Cardiac muscle cell (in vitro differentiated cells and primary cell): ENCODE measurements around the gene NASP. TPM values are rescaled to one million over a fixed set of nuclear protein-coding genes. Genes with fewer than 3 reads are reported as not detected.

Experiments
- DNase-seq, 2 donors: peaks; one replicate each; pipeline versions ENCODE4 v3.0.0 to v3.0.0-alpha.2; 2010 to 2017; ENCODE audit warnings: low read depth in 1 of 2, low spot score in 1 of 2
- H3K27ac ChIP-seq: fragments of 200-600 bp; sonication (generic); 2 replicates; pipeline ENCODE4 v1.5.1; 2016
- H3K27me3 ChIP-seq: fragments of 200-600 bp; sonication (generic); 2 replicates; pipeline ENCODE4 v1.6.0; 2016; ENCODE audit warnings: control low read depth
- H3K36me3 ChIP-seq: fragments of 200-600 bp; sonication (generic); 2 replicates; pipeline ENCODE4 v1.5.1; 2016; ENCODE audit warnings: control low read depth
- H3K4me1 ChIP-seq: fragments of 200-600 bp; sonication (generic); 2 replicates; pipeline ENCODE4 v1.8.1; 2017; ENCODE audit warnings: low read depth, mild to moderate bottlenecking, mixed run types
- H3K4me3 ChIP-seq: fragments of 200-600 bp; sonication (generic); 2 replicates; pipeline ENCODE4 v1.5.1; 2016; ENCODE audit warnings: mild to moderate bottlenecking
- H3K9me3 ChIP-seq: fragments of 200-600 bp; sonication (generic); 2 replicates; pipeline ENCODE4 v1.5.1; 2017; ENCODE audit warnings: low read depth, mild to moderate bottlenecking, control low read depth
- CTCF ChIP-seq: IDR thresholded peaks from 2 replicates; pipeline ENCODE4 v1.5.1; 2012; ENCODE audit warnings: low read depth, mild to moderate bottlenecking, low read length
- polyA plus RNA-seq: library from polyadenylated mRNA; unstranded; fragments of >200 nt; fragmentation: Nextera tagmentation; extraction: Ambion mirVana; gene quantifications from 2 replicates; pipeline ENCODE4 v1.2.1, GENCODE V29; 2016
- total RNA-seq: library from RNA; depleted of rRNA; stranded (reverse); fragments of >200 nt; gene quantifications from 2 replicates; pipeline ENCODE4 v1.2.3, GENCODE V29; 2016

NASP gene
- total and polyA plus RNA-seq, 2 experiments from 2014 or later, result 89.3 to 172 TPM

GRCh38 chr1:45567911-45568310, 15.9 kb upstream of the NASP start:
- TF ChIP-seq CTCF, result no peak
- Histone ChIP-seq H3K36me3 (peaks cover 14% of the 10 kb centered on the region), H3K4me3 (no peak overlapping the region), H3K27me3 (no peaks in the 10 kb centered on the region), H3K27ac (no peak overlapping the region), H3K4me1 (peaks cover 11% of the 10 kb centered on the region), H3K9me3 (no peaks in the 10 kb centered on the region)
- DNase-seq, result no peak

- no peak for DNase-seq
- Histone ChIP-seq H3K4me1 (peaks cover 13% of the 10 kb centered on the region), H3K9me3 (no peaks in the 10 kb centered on the region), H3K36me3 (peaks cover 14% of the 10 kb centered on the region), H3K27ac (peak overlapping the region; percentile 9), H3K4me3 (no peak overlapping the region), H3K27me3 (no peaks in the 10 kb centered on the region)
- no peak for TF ChIP-seq CTCF
These were observed 15.4 kb upstream of the NASP start for GRCh38 chr1:45568421-45568820.

- H3K36me3 ChIP-seq, result peaks cover 14% of the 10 kb centered on the region
- no peak overlapping the region for H3K4me3 ChIP-seq
- no peak for TF ChIP-seq CTCF
- peaks cover 5% of the 10 kb centered on the region for H3K4me1 ChIP-seq
- no peaks in the 10 kb centered on the region for H3K27me3 ChIP-seq
- no peak overlapping the region for H3K27ac ChIP-seq
- DNase-seq, result no peak
- H3K9me3 ChIP-seq, result no peaks in the 10 kb centered on the region
These were observed 14.3 kb upstream of the NASP start for GRCh38 chr1:45569571-45569961.

- H3K4me3 ChIP-seq, result no peak overlapping the region
- no peaks in the 10 kb centered on the region for H3K9me3 ChIP-seq
- no peak overlapping the region for H3K27ac ChIP-seq
- TF ChIP-seq CTCF, result peak; percentile 97
- peaks cover 2% of the 10 kb centered on the region for H3K4me1 ChIP-seq
- peak; percentile 75 to 87 for DNase-seq
- no peaks in the 10 kb centered on the region for H3K27me3 ChIP-seq
- H3K36me3 ChIP-seq, result peaks cover 14% of the 10 kb centered on the region
These were observed 13.8 kb upstream of the NASP start for GRCh38 chr1:45569962-45570581.

GRCh38 chr1:45570631-45571030, 13.2 kb upstream of the NASP start:
- Histone ChIP-seq H3K4me1 (peaks cover 2% of the 10 kb centered on the region), H3K4me3 (no peak overlapping the region), H3K27me3 (no peaks in the 10 kb centered on the region), H3K9me3 (no peaks in the 10 kb centered on the region), H3K27ac (no peak overlapping the region), H3K36me3 (peaks cover 14% of the 10 kb centered on the region)
- no peak for TF ChIP-seq CTCF
- DNase-seq, result no peak
